Measurements from ENCODE around the gene GNLY.

DNA sequence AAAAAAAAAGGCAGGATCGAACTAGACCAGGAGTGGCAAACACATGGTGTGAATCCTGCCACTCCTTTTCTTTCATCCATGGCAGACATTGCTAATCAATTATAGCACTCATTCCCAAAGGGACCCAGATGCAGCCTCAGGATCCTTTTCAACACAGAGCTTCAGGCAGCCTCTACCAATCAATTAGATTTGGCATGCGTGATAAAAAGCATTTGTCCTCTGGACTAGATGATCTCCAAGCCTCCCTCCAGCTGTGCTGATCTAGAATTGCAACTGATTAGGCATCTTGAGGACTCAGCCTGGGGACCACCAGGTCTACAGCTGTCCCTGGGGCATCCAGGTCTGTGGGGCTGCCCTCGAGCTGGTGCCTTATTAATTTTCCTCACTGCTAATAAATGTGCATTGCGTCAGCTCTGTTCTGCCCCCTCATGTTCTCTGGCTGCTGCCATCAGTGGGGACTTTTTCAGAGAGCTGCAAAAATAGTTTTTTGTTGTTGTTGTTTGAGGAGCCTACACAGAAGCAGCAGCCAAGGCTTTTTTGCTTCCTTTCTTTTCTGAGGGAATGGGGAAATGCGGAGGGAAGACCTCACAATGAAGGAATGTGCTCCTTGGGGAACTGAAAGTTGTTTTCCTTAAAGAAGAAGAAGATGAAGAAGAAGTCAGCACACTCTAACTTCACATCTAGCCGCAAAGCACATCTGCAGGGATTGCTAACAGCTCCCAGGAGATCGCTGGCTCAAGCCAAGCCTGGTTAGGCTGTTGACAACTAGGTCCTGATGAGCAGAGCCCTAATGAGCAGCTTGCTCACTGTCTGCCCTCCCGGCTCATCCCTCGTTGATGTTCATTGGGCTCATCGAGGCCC is 50.8 kb downstream of the GNLY start:
- no peak for TF ChIP-seq POLR2AphosphoS5 (IDR thresholded peaks at IDR 0.05; ENCODE audit: low read depth, low read length)
- no peak for TF ChIP-seq TAF1 (IDR thresholded peaks at IDR 0.05; ENCODE audit: borderline replicate concordance, insufficient read depth, low read length)
- no peak for TF ChIP-seq SIN3A (IDR thresholded peaks at IDR 0.05; ENCODE audit: borderline replicate concordance, insufficient read depth, low read length)
- no peak for TF ChIP-seq REST (IDR thresholded peaks at IDR 0.05; ENCODE audit: insufficient read depth in 1 of 2, low read depth in 2 of 2, low read length in 2 of 2)
- no peak for TF ChIP-seq FOXP2 (optimal IDR thresholded peaks at IDR 0.05; ENCODE audit: borderline replicate concordance, extremely low read depth, extremely low read length, insufficient read depth)
